T-helper 1 cell treated with Interleukin-12 subunit alpha and Interleukin-12 subunit beta and Interleukin-4 antibody, amounts not matched to agents 30 ng/mL and 1 ng/mL, for 36 hours (primary cell): ENCODE data around the gene MRPL57. TPM values are rescaled to one million over a fixed set of nuclear protein-coding genes. Genes with fewer than 3 reads are reported as not detected.

Experiments used
- total RNA-seq: library from RNA; stranded (reverse); gene quantifications from 2 replicates; pipeline ENCODE4 v1.2.3, GENCODE V29; 2022

MRPL57 gene
- total RNA-seq, 1 donor from 2014 or later = 21.5 TPM

Other genes starting within 250 kb of the MRPL57 start
- gene LATS2, start 115.1 kb upstream of the MRPL57 start, total RNA-seq = 2.3 and 4.0 TPM in 2 replicates
- 204 and 205 TPM in 2 replicates for gene SAP18, start 36.5 kb upstream of the MRPL57 start, total RNA-seq
- gene SKA3, start 106 bp upstream of the MRPL57 start, total RNA-seq = 27.2 and 29.0 TPM in 2 replicates